Measurements from ENCODE around the gene MED29. TPM values are rescaled to one million over a fixed set of nuclear protein-coding genes. Genes with fewer than 3 reads are reported as not detected.

Gene MED29
- total and polyA plus RNA-seq, 2 of the 13 experiments (the other 11 are each of a cell fraction or from before 2014, with no cell fraction given): 14.0 to 19.7 TPM

GRCh38 chr19:39409208-39410016 lies 18.2 kb downstream of the MED29 start (continued):
- TF ChIP-seq PRDM10 (CRISPR knock-in tag; IDR thresholded peaks at IDR 0.05; ENCODE audit: low read depth): no peak; the same call in 1 of the 2 replicates
- TF ChIP-seq HIVEP1 (CRISPR knock-in tag; IDR thresholded peaks at IDR 0.05): no peak
- TF ChIP-seq ZBTB21 (CRISPR knock-in tag; IDR thresholded peaks at IDR 0.05): peak; percentile 42; the same call in 1 of the 2 replicates
- peak; percentile 25; the same call in 1 of the 2 replicates for TF ChIP-seq ZNF670 (CRISPR knock-in tag; IDR thresholded peaks at IDR 0.05; ENCODE audit: borderline replicate concordance)
- TF ChIP-seq SRY (CRISPR knock-in tag; IDR thresholded peaks at IDR 0.05): no peak
- no peak for TF ChIP-seq ARID2 (CRISPR knock-in tag; IDR thresholded peaks at IDR 0.05; ENCODE audit: borderline replicate concordance)
- no peak for TF ChIP-seq ZNF646 (CRISPR knock-in tag; IDR thresholded peaks at IDR 0.05)
- 0 out of 2 replicates have a peak, but pooled peaks have one; percentile 43 for TF ChIP-seq TMF1 (CRISPR knock-in tag; IDR thresholded peaks at IDR 0.05; ENCODE audit: low read depth)
- no peak for TF ChIP-seq ZHX2 (IDR thresholded peaks at IDR 0.05; ENCODE audit: low read depth)
- TF ChIP-seq ZHX2 (CRISPR knock-in tag; IDR thresholded peaks at IDR 0.05; ENCODE audit: borderline replicate concordance): no peak

All from HepG2 (cell line).